Stimulated activated CD4-positive, alpha-beta T cell treated with anti-CD3 and anti-CD28 coated beads, Interleukin-4, amount 100 ng/mL, for 24 hours (primary cell): ENCODE measurements around the gene LTA.
A peak's percentile ranks its signal among the peaks of the same experiment; 100 is the strongest.
"Not testable (repeated sequence)": the region's sequence is repeated elsewhere in the genome, so short reads cannot be mapped to it uniquely, and the experiment has no call there.

Experiments used
- DNase-seq: peaks from one replicate; pipeline ENCODE4 v3.0.0-alpha.2; 2020

Gene LTA

DNA sequence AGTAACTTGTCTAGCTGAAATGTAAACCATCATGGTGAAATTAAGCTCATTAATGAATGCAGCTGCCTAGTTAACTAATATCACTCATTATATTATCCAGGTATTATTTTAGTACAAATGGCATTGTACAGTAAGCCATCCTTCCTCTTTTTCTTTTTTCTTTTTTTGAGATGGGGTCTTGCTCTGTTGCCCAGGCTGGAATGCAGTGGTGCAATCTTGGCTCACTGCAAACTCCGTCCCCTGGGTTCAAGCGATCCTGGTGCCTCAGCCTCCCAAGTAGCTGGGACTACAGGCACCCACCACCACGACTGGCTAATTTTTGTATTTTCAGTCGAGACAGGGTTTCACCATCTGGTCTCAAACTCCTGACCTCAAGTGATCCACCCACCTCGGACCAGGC, 18.6 kb downstream of the LTA start:
- not testable (repeated sequence) for DNase-seq

DNA sequence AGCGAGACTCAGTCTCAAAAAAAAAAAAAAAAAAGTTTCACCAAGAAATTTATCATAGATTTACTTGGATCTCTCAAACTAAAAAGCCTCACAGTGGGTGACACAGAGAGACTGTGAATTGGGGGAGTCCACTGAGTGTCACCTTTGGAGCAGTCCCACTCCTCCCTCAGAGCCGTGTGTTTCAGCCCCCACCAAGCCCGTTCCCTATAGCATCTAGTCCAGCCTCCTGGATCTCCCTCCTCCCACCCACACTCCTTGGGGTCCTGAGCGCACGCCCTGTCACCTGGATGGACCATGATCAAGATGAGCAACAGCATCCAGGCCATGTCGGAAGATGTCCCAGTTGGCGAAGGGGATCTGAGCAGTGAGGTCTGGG, 20.3 kb downstream of the LTA start:
- no peak for DNase-seq

DNA sequence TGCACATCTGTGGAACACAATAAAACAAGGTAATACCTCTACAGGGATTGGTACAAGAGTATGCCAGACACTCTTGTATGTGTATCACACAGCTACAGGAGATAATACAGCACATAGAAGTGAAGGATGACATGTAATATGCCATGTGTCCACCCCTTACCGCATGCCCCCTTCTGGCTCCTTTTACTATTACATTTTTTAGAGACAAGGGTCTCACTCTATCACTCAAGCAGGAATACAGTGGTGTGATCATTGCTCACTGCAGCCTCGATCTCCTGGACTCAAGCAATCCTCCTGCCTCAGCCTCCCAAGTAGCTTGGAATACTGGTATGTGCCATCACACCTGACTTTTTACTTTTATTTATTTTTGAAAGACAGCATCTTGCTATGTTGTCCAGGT, 24.9 kb downstream of the LTA start:
- peak; percentile 59 for DNase-seq

DNA sequence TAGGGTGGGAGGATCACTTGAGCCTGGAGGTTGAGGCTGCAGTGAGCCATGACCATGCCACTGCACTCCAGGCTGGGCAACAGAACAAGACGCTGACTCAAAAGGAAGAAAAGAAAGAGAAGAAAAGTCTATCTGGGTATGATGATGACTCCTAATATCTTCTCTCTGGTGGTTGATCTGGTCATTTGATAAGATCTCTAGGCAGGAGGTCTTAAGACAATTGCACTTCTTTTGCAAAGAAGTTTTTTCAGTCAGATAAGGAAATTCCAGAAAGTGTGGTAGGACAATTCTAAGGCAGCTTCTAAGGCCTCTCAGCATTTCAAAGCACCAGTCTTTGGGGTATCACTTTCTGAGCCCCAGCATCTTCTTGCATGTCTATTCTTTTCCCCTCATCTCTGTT, 35.2 kb downstream of the LTA start:
- DNase-seq: no peak

DNA sequence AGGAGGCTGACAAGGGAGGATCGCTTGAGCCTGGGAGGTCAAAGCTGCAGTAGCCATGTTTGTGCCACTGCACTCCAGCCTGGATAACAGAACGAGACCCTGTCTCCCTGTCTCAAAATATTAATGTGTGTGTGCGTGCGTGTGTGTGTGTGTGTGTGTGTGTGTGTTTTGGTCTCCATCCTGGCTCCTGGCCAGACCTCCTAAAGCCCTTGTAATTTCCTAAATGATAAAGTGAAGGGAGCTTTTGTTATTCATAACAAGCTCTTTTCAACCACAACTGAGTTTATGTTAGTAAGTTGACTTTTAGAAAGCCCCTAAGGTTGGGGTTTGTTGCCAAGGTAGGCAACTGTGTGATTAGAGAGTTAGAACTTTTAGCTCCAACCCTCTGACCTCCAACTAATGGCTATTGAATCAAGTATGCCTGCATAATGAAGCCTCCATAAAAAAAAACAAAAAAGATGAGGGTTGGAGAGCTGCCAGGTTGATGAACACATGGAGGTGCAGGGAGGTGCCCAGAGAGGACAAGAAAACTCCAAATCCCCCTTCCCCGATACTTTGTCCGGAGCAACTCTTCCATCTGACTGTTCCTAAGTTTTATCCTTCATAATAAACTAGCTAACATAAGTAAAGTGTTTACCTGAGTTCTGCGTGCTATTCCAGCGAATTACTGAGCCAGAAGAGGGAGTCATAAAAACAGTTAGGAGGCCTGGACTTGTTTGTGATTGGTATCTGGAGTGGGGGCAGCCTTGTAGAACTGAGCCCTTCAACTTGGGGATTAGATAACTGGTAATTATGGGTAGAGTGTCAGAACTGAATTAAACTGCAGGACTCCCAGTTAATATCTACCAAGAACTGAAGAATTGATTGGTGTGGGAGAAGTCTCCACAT, 37.7 kb downstream of the LTA start:
- no peak for DNase-seq

DNA sequence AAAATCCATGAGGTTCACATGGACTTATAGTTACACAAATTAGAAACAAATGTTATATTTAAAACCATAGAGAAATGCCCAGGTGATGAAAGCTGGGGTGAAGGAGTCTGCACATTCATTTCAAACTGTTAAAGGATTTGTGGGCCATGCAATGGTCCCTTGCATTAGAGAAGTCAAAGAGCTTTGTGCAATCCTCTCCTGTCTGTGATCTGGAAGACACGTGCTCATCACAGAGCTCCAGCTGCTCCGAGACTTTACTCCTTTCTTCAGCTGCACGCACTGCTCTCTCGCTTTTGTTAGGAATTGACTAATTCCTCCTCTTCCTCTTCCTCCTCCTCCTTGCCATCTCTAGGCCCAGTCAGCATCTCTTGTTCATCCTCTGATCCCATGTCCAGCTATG, 38.9 kb downstream of the LTA start:
- DNase-seq: no peak

DNA sequence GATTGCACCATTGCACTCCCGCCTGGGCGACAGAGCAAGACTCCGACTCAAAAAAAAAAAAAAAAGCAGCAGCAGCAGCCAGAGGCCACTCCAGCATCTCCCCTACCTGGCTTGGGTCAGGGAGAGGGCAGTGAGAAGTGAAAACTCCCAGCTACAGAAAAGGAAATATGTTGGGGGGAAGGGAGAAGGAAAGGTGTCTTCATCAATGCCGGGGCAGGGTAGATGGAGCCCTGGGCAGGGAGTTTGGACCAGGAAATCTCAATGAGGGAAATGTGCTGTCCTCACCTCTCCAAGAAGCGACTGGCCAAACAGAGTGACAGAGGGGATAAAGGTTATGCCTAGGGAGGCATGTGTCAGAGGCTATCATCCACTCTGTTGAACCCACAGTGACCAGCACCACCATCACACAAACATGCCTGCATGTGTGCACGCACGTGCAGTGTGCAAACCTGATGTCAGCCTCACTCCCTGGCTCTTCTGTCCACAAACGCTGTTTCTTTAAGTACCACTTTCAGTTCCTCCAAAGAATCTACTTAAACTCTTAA, 42.1 kb downstream of the LTA start:
- DNase-seq: no peak

DNA sequence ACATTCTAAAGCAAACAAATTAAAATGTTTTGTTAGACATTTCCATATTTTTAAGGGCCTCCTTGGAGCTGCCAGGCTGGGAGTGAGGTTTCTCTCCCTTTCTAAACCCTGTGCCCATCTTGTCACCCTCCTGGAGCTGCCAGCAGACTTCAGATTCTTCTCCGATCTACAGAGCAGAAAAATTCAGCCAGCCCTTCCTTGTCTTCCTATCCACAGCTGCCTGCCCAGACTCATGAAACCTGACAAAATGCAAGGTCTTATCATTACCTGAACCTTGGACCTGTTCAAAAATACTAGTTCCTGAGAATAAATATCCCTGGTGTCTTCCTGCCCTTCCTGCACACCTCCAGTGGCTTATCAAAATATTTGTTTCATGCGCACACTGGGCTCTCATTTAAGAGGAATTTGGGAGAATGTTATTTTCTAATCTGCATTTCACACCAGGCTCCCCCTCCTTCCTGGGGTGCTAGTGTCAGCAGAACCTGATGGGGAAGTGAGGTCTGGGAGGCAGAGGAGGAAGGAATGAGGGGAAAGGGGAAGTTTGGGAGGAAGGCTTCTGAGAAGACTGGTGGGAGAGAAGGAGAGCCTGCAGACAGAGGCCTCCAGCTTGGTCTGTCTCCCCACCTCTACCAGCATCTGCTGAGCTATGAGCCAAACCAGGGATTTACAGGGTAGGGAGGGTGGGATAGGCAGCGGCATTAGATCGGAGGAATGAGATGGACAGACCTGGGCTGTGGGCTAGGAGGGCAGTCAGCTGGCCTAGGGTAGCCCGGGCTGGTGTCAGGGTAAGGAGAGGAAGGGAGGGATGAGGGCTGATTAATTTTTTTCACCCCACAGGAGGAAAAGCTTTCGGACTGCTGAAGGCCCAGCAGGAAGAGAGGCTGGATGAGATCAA, 42.8 kb downstream of the LTA start, which contains the start of gene AIF1:
Gene AIF1, plus strand, starts transcription at position 551 of the 895 bp plus-strand sequence. Its CDS starts 96 bp downstream, at position 647.
- DNase-seq: no peak

DNA sequence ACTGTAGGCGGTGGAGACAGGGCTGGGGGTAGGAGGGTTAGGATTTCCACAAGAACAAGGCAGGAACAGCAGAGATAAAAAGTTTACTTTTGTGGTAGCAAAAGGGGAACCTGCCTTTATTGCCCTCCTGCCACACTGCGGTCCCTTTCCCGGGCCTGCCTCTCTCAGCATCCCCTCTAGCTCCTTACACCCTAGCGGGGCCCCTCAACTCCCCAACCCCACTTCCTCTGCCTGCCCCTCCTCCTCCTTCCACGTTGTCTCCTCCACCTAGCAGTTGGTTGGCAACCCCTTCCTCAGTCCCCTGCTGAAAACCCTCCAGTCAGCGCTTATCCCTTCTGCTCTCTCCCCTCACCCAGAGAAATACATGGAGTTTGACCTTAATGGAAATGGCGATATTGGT, 43.7 kb downstream of the LTA start:
- no peak for DNase-seq

DNA sequence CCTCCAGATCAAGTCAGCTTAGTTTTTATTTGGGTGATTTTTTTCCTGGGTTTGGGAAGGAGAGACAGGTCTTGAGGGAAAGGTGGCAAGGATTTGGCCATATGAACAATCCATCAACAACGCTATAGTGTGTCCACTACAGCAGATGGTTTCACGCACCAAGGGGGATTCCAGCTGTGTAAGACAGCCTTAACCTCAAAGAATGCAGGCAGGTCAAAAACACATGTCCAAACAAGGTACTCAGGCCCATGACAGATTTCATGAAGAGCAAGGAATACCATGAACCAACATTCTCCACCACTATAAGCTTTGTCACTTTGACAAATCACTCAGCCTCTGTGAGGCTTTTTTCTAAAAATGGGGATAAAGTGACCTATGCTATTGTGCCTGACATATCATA, 44.9 kb downstream of the LTA start:
- DNase-seq: no peak

DNA sequence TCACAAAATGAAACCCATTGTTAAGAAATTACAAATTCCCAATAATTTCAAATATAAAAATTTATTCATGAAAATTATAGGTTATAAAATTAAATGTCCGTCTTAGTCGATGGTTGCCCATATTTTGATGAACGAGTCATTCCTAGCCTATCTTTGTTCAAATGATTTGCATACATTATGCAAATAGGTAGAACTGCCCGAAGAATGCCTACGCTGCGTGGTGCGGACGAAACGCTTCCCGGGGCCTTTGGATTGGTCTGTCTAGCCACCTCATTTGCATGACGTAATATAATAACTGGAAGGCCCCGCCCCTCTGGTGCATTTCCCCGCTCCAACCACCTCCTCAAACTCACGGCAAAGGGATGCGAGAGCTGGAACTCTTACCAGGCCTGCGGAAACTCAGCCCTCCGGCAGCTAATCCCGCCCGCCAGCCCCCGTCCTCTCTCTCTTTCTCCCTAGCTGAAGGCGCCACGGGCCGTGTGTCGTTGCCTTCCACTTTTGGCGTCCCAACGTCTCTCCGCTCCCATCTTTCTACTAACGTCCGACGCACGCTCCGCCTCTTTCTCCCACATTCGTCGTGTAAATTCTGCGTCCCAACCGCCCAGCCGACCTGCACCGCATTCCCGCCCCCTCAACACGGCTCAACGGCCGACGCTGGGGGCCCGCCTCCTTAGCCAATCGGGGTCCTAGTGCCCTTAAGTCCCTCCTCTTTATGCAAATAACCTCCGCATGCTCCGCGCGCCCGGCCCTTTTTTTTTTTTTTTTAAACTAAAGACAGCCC, 47.9 kb downstream of the LTA start:
- DNase-seq: peak; percentile 98

DNA sequence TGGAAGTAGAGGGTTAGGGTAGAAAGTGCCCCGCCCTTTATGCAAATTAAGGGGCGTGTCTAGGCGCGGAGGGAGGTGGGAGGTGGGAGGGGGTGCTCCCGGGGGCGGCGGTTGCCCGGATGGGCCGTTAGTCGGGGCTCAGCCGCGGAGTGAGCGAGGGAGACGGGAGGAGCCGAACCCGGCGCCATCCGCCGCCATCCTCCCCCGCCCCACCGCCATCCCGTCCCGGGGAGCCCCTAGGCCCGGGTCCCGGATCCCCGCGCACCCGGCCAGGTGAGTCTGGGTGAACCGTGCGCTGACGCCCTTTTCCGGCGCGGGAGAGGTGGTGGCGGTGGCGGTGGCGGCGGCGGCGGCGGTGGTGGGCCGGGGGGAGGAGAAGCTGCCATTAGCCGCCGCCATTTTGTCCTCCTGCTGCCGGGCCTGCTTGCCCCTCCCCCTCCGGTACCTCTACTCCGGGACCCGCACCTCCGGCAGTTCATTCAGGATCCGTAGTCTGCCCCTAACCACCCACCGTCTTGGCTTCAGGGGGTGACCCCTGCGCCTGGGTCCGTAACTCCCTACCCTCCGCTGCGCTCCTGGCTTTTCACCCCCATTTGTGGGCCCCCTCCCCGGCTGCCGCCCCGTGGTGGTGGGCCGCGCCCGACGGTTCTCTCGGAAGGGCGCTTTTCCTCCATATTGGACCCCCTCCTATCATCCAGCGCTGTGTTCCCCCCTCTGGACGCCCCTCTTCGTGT, 48.7 kb downstream of the LTA start, which contains the start of gene PRRC2A:
Gene PRRC2A, plus strand, starts transcription at position 130 of the 734 bp plus-strand sequence. CDS start 2,075 bp downstream, outside the sequence.
- peak; percentile 96 for DNase-seq

DNA sequence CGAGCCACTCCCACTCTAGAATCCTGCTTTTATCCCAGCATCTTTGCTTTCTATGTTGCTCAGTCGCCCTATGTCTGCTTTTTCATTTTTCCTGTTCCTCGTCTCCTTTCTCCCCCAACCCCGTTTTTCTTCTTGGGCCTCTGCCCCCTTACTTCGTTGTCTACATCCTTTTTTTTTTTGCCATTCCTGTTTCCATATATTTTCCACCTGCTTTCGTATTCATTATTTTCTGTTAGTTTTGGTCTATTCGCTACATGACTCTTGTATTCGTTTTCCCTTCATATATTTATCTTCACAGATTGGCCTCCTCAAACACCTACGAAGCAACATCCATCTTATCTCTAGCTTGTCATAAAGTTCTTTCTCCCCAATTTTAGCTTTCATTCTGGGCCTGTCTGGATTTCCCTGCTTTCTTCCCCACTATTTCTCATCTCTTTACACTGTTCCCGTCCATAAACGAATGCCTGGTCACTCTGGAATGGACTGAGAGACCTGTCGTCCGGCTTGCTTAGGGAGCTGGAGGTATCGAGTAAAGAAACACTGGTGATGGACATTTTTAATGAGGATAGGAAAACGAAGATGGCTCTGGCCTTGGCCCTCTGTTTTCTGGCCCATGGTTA, 49.3 kb downstream of the LTA start:
- no peak for DNase-seq

DNA sequence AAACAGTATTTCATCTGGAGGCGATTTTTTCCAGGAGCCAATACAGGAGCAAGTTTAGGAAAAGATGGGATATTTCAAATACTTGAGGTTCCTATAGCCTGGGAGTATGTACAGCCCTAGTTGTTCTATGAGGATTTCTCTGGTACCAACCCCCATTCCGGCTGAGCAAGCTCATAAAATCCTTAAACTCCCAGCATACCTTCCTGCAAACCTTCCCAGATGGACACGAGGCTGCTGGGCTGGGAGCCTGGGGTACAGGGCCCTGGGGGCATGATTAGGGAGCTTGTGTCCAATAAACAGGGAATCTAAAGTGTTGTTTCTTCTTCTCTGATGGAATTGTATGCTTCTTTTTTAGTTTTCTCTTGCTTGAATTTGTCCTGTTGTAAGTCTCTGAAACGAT, 49.9 kb downstream of the LTA start:
- no peak for DNase-seq

DNA sequence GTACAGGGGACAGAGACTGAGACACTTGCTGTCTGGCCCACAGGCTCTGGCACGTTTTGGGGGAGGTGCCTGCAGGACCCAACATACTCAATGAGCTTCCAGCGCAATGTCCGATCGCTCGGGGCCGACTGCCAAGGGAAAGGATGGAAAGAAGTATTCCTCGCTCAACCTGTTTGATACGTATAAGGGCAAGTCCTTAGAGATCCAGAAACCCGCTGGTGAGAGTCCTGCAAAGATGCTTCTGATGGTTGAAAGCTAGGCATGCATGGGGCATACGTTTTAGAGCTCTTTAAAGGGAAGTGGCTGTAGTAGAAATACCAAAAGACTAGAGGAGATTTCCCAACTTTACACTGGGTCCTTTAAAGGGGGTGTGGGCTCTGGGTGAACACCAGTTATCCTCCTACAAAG, 50.6 kb downstream of the LTA start:
- no peak for DNase-seq
